Nephron progenitor cell (in vitro differentiated cells): ENCODE data around the gene PAH.

Experiments used
- DNase-seq: peaks from one replicate; pipeline ENCODE4 v3.0.0; 2021
- H3K27ac Mint-ChIP-seq: 2 replicates; pipeline ENCODE4 v1.8.0; 2021; ENCODE audit warnings: mild to moderate bottlenecking, moderate library complexity, mixed read lengths
- H3K27me3 Mint-ChIP-seq: 2 replicates; pipeline ENCODE4 v1.8.0; 2021; ENCODE audit warnings: mild to moderate bottlenecking, low read depth, mixed read lengths; ENCODE audit not compliant: poor library complexity
- H3K36me3 Mint-ChIP-seq: 2 replicates; pipeline ENCODE4 v1.8.0; 2021; ENCODE audit warnings: low read depth, mixed read lengths
- H3K4me1 Mint-ChIP-seq: 2 replicates; pipeline ENCODE4 v1.8.0; 2021; ENCODE audit warnings: mixed read lengths
- H3K4me3 Mint-ChIP-seq: 2 replicates; pipeline ENCODE4 v1.8.0; 2021; ENCODE audit warnings: mild to moderate bottlenecking, moderate library complexity, mixed read lengths
- H3K9me3 Mint-ChIP-seq: 2 replicates; pipeline ENCODE4 v1.8.0; 2021; ENCODE audit warnings: mild to moderate bottlenecking, moderate library complexity, mixed read lengths
- TF ChIP-seq, protein P1 (sequence below): fragments of 200-600 bp; sonication (generic); IDR thresholded peaks from 2 replicates; pipeline ENCODE4 v1.5.0; 2021; ENCODE audit warnings: antibody characterized with exemption

The PAH gene

DNA sequence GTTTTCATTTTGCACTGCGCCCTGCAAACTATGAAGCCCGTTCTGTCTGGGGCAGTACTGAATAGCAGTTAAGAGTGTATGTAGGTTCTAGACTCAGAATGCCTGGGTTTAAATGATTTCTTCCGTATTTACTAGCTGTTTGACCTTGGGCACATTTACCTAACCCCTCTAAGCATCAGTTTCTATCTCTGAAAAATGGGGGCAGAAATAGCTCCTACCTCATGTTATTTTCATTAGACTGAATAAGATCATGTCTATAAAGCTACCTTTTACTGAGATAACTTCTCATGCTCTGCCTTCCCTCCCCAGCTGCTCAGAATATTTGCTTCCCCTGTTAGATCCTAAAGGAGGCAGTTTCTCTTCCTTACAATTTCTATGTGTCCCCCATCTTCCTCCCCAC, 5.7 kb downstream of the PAH start:
- Mint-ChIP-seq H3K4me3 (no peak overlapping the region), H3K4me1 (no peaks in the 10 kb centered on the region), H3K36me3 (no peaks in the 10 kb centered on the region), H3K27me3 (peaks cover 31% of the 10 kb centered on the region), H3K9me3 (no peaks in the 10 kb centered on the region), H3K27ac (no peak overlapping the region)
- TF ChIP-seq, protein P1, sequence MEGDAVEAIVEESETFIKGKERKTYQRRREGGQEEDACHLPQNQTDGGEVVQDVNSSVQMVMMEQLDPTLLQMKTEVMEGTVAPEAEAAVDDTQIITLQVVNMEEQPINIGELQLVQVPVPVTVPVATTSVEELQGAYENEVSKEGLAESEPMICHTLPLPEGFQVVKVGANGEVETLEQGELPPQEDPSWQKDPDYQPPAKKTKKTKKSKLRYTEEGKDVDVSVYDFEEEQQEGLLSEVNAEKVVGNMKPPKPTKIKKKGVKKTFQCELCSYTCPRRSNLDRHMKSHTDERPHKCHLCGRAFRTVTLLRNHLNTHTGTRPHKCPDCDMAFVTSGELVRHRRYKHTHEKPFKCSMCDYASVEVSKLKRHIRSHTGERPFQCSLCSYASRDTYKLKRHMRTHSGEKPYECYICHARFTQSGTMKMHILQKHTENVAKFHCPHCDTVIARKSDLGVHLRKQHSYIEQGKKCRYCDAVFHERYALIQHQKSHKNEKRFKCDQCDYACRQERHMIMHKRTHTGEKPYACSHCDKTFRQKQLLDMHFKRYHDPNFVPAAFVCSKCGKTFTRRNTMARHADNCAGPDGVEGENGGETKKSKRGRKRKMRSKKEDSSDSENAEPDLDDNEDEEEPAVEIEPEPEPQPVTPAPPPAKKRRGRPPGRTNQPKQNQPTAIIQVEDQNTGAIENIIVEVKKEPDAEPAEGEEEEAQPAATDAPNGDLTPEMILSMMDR: no peak
- DNase-seq: no peak

GRCh38 chr12:102910792-102911191, 6.3 kb downstream of the PAH start:
- H3K4me3 Mint-ChIP-seq: no peak overlapping the region
- no peaks in the 10 kb centered on the region for H3K9me3 Mint-ChIP-seq
- H3K36me3 Mint-ChIP-seq: no peaks in the 10 kb centered on the region
- H3K27ac Mint-ChIP-seq: no peak overlapping the region
- TF ChIP-seq, protein P1: no peak
- H3K27me3 Mint-ChIP-seq: peaks cover 27% of the 10 kb centered on the region
- DNase-seq: no peak
- no peaks in the 10 kb centered on the region for H3K4me1 Mint-ChIP-seq

GRCh38 chr12:102910137-102910536, 6.9 kb downstream of the PAH start:
- Mint-ChIP-seq H3K4me1 (no peaks in the 10 kb centered on the region), H3K27ac (no peak overlapping the region), H3K9me3 (no peaks in the 10 kb centered on the region), H3K27me3 (peaks cover 25% of the 10 kb centered on the region), H3K4me3 (no peak overlapping the region), H3K36me3 (no peaks in the 10 kb centered on the region)
- TF ChIP-seq, protein P1: no peak
- DNase-seq: no peak

GRCh38 chr12:102907918-102908317, 9.1 kb downstream of the PAH start:
- TF ChIP-seq, protein P1: no peak
- H3K9me3 Mint-ChIP-seq: no peaks in the 10 kb centered on the region
- no peak for DNase-seq
- H3K27me3 Mint-ChIP-seq: peaks cover 11% of the 10 kb centered on the region
- H3K36me3 Mint-ChIP-seq: no peaks in the 10 kb centered on the region
- no peaks in the 10 kb centered on the region for H3K4me1 Mint-ChIP-seq
- H3K4me3 Mint-ChIP-seq: no peak overlapping the region
- no peak overlapping the region for H3K27ac Mint-ChIP-seq

- Mint-ChIP-seq H3K27me3 (peaks cover 12% of the 10 kb centered on the region), H3K4me1 (no peaks in the 10 kb centered on the region), H3K4me3 (no peak overlapping the region), H3K9me3 (no peaks in the 10 kb centered on the region), H3K36me3 (no peaks in the 10 kb centered on the region), H3K27ac (no peak overlapping the region)
- TF ChIP-seq, protein P1: no peak
- no peak for DNase-seq
Observed at GRCh38 chr12:102905229-102905628, 11.8 kb downstream of the PAH start.

- TF ChIP-seq, protein P1: no peak
- H3K9me3 Mint-ChIP-seq: no peaks in the 10 kb centered on the region
- no peaks in the 10 kb centered on the region for H3K4me1 Mint-ChIP-seq
- H3K27ac Mint-ChIP-seq: no peak overlapping the region
- H3K27me3 Mint-ChIP-seq: peaks cover 12% of the 10 kb centered on the region
- no peak overlapping the region for H3K4me3 Mint-ChIP-seq
- no peaks in the 10 kb centered on the region for H3K36me3 Mint-ChIP-seq
- no peak for DNase-seq
Observed at GRCh38 chr12:102903337-102904007, 13.6 kb downstream of the PAH start.
